ENCODE measurements around the gene DNAH2.
A peak's percentile ranks its signal among the peaks of the same experiment; 100 is the strongest.

DNAH2 gene

DNA sequence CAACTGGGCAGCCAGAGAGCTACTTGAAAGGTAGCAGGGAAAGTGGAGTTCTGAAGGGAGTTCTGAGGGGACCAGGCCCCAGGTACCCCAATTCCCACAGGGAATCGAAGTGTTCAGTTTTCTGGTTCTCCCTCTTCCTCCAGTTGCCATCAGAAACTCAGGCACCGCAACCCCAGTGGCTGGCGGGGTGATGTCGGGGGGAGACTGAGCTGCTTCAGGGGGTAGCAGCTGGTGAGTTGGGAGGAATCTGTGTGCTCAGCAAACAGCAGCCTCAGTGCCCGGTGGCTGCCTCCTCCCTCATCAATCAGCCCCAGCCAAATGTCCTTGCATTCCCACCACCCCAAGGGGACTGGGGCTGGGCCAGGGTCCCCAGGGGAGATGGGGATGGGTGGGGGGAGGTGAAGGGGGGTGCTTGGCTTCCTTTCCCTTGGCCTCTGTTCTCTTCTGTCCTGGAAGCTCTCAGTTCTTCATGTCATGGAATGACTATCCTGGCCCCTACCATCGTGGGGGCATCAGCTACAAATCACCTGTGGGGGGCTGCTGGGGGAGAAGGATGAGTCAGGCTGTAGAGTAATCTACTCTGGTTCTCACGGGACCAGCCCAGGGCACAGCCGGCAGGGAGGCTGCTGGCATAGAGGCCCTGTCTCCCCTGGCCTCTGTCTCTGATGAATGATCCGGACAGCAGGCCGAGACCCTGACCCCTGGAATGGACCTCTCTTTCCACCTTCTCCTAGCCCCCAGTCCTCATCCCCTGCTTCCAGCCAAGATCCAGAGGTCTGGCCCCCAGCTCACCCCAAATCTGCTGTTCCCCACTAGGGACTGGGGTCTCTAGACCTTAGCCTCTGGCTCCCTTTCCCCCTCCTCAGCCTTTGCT lies 2.6 kb upstream of the DNAH2 start:
- no peak for DNase-seq (ENCODE audit: extremely low read depth, low read depth)
- no peak overlapping the region for H3K4me3 ChIP-seq (replicated peaks; ENCODE audit: low read depth, low read length)
- no peak for TF ChIP-seq CTCF (IDR thresholded peaks at IDR 0.05; ENCODE audit: low read depth, low read length, missing control alignments)

- no peak for TF ChIP-seq CTCF (IDR thresholded peaks at IDR 0.05; ENCODE audit: low read depth, low read length, missing control alignments)
- DNase-seq (ENCODE audit: extremely low read depth, low read depth), result no peak
- peak overlapping the region; percentile 52 for H3K4me3 ChIP-seq (replicated peaks; ENCODE audit: low read depth, low read length)
These were observed 1.3 kb upstream of the DNAH2 start for GRCh38 chr17:7715936-7716886.

DNA sequence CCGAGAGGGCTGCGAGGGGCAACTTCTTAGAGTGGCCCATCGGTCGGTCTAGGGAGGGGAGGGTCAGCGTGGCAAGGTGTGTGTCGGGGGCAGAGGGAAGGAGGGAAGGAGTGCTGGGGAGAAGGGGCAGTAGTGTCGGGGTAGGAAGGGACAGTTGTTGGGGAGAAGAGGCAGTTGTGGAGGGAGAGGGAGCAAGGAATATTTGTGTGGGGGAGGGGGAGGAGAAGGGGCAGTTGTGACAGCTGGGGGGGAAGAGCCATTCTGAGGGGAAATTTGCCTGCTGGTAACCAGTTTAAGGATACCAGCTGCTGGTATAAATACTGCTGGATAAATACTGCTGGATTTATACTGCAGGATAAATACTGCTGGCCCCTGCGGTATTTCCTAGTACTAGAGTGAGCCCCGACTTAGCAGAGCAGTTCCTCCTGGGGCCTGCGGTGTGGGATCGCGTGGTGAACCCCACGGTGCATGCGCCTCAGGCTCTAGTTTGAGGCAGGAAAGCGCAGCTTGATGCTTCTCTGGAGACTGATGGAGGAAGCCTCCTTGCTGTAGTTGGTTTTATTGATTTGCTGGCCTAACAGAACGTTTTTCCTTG lies 309 bp downstream of the DNAH2 start:
- no peak for TF ChIP-seq CTCF (IDR thresholded peaks at IDR 0.05; ENCODE audit: low read depth, low read length, missing control alignments)
- H3K4me3 ChIP-seq (replicated peaks; ENCODE audit: low read depth, low read length), result peak overlapping the region; percentile 52
- no peak for DNase-seq (ENCODE audit: extremely low read depth, low read depth)

DNA sequence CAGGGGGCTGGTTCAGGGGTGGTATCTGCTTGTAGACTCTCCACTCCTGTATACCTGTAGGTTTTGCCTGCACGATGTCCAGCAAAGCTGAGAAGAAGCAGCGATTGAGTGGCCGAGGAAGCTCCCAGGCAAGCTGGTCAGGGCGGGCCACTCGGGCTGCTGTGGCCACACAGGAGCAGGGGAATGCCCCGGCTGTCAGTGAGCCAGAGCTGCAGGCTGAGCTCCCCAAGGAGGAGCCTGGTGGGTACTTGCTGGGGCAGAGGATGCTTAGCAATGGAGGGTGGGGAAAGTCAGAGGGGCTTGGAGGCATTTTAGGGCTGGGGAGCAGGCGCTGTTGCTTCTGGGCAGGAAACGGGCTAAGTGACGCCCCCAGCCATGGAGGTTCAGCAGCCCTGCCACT lies 2.1 kb downstream of the DNAH2 start:
- no peak for TF ChIP-seq CTCF (IDR thresholded peaks at IDR 0.05; ENCODE audit: low read depth, low read length, missing control alignments)
- H3K4me3 ChIP-seq (replicated peaks; ENCODE audit: low read depth, low read length), result no peak overlapping the region
- DNase-seq (ENCODE audit: extremely low read depth, low read depth), result no peak

- TF ChIP-seq CTCF (IDR thresholded peaks at IDR 0.05; ENCODE audit: low read depth, low read length, missing control alignments), result no peak
- DNase-seq (ENCODE audit: extremely low read depth, low read depth), result no peak
- no peak overlapping the region for H3K4me3 ChIP-seq (replicated peaks; ENCODE audit: low read depth, low read length)
These were observed 2.6 kb downstream of the DNAH2 start for GRCh38 chr17:7720125-7720524.

- no peak for DNase-seq (ENCODE audit: extremely low read depth, low read depth)
- no peak overlapping the region for H3K4me3 ChIP-seq (replicated peaks; ENCODE audit: low read depth, low read length)
- no peak for TF ChIP-seq CTCF (IDR thresholded peaks at IDR 0.05; ENCODE audit: low read depth, low read length, missing control alignments)
These were observed 4.1 kb downstream of the DNAH2 start for GRCh38 chr17:7721612-7722011.

All from HFF-Myc (cell line).